Nasal cavity respiratory epithelium epithelial cell of viscerocranial mucosa (primary cell): ENCODE results near the gene SART3. TPM values are rescaled to one million over a fixed set of nuclear protein-coding genes. Genes with fewer than 3 reads are reported as not detected.

Experiments
- total RNA-seq: library from RNA; depleted of rRNA; stranded (reverse); fragments of >200 nt; gene quantifications from 2 replicates; pipeline ENCODE4 v1.2.3, GENCODE V29; 2014

SART3 gene, protein sequence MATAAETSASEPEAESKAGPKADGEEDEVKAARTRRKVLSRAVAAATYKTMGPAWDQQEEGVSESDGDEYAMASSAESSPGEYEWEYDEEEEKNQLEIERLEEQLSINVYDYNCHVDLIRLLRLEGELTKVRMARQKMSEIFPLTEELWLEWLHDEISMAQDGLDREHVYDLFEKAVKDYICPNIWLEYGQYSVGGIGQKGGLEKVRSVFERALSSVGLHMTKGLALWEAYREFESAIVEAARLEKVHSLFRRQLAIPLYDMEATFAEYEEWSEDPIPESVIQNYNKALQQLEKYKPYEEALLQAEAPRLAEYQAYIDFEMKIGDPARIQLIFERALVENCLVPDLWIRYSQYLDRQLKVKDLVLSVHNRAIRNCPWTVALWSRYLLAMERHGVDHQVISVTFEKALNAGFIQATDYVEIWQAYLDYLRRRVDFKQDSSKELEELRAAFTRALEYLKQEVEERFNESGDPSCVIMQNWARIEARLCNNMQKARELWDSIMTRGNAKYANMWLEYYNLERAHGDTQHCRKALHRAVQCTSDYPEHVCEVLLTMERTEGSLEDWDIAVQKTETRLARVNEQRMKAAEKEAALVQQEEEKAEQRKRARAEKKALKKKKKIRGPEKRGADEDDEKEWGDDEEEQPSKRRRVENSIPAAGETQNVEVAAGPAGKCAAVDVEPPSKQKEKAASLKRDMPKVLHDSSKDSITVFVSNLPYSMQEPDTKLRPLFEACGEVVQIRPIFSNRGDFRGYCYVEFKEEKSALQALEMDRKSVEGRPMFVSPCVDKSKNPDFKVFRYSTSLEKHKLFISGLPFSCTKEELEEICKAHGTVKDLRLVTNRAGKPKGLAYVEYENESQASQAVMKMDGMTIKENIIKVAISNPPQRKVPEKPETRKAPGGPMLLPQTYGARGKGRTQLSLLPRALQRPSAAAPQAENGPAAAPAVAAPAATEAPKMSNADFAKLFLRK
- total RNA-seq: 57.1 and 73.9 TPM in 2 replicates

DNA sequence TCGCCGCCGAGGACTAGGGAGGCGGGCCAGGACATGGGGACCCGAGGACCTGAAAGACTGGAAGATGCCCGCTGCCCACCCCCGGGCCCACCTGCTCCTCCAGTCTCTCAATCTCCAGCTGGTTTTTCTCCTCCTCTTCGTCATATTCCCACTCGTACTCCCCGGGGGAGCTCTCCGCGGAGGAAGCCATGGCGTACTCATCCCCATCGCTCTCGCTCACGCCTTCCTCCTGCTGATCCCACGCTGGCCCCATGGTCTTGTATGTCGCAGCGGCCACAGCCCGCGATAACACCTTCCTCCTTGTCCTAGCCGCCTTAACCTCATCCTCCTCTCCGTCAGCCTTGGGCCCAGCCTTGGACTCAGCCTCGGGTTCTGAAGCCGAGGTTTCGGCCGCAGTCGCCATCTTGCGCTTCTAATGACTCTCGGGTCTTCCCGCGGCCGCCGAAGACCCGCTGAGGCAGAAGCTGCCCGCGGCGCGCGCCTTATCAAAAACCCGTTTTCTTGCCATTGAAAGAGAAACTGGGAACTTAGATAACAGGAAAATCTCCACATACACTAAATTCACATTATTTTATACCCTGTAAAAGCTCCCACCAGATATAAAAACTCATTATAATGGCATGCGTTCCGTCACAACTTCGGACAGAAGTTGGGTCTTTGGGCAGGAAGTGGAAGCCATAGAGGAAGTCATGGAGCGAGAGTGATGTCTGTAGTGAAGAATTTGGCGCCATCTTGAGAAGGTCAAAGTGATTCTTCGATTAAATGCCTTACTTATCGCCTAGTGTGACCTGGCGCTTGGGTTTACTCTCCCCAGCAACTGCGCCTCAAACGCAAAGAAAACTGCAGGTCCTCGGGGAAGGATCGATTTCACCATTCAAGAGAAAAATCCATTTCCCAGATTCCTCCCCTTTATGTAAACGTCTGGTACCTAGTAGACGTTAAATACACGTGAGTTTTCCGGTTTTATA, at the start of gene SART3:
Gene SART3, minus strand, starts transcription at position 422 of the 968 bp plus-strand sequence. Its CDS starts 19 bp downstream, at position 403.

DNA sequence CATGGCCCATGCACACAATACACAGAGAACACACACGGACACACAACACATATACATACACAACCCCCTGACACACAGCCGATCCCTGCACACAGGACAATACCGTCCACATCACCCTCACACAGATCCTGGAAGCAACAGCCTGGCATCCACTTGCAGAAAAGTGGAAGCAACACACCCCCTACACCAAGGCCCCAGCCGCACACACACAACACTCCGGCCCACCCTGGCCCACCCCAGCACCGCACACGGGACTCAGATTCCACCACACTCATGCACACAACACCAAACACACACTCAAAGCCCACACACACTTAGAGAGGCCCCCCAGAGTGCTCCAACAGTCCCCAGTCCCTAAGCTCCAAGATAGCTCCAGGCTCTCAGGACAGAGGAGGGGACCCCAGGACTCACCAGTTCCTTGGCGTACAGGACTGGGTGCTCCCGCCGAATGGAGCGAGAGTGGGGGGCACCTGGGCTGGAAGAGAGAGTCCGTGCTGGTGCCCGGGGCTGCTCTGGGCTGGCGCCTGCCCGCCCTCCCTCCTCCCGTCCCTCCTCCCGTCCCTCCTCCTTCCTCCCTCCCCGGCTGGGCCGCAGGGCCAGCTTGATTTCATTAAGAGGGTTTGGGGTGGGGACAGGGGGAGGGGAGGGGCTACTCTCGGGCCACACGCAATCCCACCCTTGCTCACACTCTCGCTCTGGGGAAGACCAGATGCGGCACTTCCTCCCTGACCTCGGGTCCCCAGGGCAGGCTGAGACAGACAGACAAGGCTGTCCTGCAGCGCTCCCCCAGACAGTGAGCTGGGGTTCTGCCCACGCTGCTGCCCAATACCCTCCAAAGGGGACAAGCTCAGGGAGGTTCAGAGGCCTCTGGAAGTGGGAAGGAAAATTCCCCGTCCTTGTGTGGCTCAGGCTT, 36.8 kb upstream of the SART3 start, which contains the start of gene TMEM119:
Gene TMEM119, minus strand, starts transcription at position 526 of the 913 bp plus-strand sequence. CDS start 5,701 bp downstream, outside the sequence.

DNA sequence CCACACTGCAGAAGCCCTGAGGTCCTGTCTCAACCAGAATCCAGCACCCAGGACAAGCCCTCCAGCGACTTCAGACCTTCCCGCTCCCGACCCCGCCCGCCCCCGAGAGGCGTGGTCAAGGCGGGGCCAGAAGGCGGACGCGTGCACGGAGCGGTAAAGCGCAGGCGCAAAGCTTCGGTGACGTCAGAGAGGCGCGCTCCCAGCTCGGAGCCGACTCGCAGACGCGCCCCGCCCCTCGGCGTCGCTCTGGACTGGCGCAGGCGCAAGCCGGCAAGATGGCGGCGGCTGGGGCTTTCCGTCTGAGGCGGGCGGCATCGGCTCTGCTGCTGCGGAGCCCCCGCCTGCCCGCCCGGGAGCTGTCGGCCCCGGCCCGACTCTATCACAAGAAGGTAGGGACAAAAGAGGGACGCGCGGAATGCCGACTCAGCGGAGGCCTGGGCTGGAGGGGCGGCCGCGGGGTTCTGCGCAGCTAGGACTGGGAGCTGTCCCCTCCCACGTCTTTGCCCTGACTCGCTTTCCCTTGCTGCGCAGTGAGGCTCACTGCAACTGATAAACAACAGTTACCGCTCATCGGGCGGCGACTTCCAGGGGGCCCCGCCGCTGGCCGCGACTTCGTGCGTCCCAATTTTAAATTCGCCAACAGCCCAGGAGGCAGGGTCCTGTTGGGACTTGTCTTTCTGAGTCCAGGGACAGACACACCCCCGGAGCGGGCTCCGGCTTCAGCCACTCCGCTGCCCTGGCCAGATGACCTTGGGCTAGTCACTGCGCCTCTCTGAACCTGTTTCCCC, 1.6 kb upstream of the SART3 start, which contains the start of gene ISCU:
Gene ISCU, plus strand, starts transcription at position 249 of the 788 bp plus-strand sequence. Its CDS starts 27 bp downstream, at position 276.

DNA sequence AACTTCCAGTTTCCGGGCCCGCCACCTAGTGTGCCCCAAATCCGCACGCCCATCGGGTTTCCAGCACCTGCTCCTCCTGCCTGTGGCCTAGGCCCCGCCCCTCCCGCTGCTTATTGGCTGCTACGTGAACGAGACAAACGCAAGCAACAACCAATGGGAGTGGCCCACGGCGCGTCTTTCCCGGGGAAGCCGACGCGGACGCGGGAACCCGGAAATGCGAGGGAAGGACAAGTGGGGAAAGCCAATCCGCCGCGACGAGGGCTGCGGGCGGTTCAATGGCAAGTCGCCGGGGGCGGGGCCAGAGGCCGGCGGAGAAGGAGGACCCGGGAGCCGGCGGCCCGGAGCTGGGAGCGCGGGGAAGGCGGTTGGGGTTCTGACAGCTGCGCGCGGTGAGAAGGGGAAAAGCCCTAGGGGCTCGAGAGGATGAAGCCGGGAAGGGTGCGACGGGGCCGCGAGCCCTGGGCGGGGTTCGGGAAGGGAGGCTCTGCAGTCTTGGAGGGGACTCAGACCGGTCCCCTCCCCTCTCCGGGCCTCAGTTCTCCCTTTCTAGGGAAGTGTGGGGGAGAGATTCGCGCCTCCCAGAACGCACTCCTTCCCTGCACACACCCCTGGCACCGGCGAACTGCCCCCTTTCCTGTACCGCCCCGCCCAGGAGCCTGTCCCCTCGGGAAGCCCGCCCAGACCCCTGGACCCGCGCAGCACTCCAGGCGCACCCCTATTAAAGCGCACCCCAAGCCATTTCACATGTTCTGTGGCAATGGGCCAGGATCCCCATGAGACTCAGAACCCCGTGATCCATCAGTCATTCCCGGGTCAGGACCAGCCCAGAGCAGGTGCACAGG, 45.8 kb downstream of the SART3 start, which contains the start of gene FICD:
Gene FICD, plus strand, starts transcription at position 305 of the 842 bp plus-strand sequence. CDS start 1,696 bp downstream, outside the sequence.

Other genes starting within 250 kb of the SART3 start
- not detected in 2 replicates for gene CMKLR1, start 221.9 kb downstream of the SART3 start, total RNA-seq
- 5.9 and 16.4 TPM in 2 replicates for gene FICD, start 45.9 kb downstream of the SART3 start, total RNA-seq
- gene ISCU, start 1.4 kb upstream of the SART3 start, total RNA-seq: 82.7 and 229 TPM in 2 replicates
- gene TMEM119, start 36.9 kb upstream of the SART3 start, total RNA-seq: not detected in 2 replicates
- under 0.01 and 0.50 TPM in 2 replicates for gene SELPLG, start 72.7 kb upstream of the SART3 start, total RNA-seq
- 180 and 284 TPM in 2 replicates for gene CORO1C, start 170.3 kb upstream of the SART3 start, total RNA-seq